Activated CD8-positive, alpha-beta memory T cell treated with anti-CD3 and anti-CD28 coated beads, Interleukin-2, amount 50 U/mL, for 1 hour (primary cell): Measurements from ENCODE around the gene DUSP5.

Experiments
- DNase-seq: peaks from one replicate; pipeline ENCODE4 v3.0.0-alpha.2; 2020; ENCODE audit errors: extremely low read depth

Gene DUSP5

DNA sequence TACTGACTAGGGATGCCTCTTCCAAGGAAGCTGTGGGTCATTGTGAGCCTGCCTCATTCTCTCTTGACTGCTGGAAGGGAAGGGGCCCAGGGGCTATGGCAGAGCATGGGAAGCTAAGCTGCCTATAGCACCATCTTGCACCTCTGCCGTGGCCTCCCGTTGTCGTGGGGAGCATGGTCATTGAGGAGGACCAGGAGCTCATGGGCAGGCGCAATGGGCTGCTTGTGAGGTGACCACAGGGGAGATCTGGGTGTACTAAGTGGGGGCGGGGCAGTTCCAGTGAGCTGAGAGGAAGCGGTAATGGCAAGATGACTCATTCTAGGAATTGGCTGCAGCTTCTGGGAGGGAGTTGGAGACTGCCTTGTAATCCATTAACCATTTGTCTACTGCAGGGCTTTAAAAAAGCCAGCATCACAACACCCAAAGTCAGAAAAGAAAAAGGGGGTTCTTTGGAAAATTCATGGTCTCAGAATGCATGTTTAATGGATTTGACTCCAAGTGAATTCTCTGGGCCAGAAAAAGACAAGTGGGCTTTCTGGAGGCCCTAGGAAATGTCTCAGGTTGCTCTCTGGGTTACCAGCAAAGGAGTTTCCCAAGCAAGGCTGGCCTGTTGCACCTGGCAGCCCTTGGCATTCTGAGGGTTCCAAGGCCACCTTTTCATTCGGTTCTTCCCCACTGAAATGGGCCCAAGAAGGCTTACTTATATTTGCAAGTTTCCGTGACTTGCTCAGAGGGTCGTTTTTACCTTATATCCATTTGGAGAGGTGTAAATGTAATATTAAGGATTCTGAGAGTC, 3.6 kb downstream of the DUSP5 start:
- DNase-seq = no peak

DNA sequence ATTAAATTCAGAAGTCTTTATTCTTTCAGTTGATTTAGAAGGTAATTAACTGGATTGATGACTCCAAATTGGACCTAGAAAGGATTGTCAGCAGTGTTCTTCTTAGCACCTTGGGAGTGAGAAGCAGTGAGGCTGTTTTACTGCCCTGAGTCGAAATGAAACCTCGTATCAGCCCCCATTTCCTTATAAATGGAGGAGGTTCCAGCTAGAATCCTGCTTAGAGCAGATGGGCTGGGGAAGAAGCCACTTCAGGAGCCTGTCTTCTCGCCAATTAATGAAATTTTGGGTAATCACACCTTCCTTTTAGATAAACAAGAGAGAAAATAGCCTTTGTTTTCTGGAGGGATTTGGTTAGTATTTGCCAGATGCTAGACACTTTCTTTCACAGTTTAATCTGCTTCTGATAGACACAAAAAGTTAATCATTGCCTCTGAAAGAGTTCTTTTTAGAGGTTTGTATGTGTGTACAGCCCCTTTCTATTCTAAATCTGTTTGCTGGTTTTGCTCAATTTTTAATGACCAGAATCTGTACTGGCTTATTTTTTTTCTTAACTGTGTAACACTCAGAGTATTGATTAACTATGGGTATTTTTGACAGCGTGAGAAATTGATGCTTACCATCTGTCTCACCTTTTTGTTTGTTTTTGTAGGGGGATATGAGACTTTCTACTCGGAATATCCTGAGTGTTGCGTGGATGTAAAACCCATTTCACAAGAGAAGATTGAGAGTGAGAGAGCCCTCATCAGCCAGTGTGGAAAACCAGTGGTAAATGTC, 4.6 kb downstream of the DUSP5 start:
- no peak for DNase-seq

DNA sequence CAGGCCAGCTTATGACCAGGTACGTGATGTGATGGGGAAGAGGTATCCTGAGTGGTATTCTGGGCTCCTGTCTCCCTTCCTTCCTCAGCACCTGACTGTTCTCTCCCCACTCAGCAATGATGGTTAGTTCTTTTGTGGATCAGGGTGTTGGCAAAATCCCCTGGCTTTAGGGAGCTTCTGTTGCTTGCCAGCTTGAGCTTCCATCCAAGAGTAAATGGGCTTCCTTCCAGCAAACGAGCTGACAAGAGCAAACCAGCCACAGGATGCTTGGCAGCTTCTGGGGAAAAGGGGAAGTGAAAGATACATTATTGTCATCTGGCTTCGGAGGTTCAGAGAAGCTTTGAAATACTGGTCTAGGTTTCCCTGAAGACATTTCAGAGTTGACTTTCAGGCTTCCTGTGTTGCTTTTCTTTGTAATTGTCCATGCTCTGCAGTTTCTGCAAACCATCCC, 5.2 kb downstream of the DUSP5 start:
- no peak for DNase-seq

DNA sequence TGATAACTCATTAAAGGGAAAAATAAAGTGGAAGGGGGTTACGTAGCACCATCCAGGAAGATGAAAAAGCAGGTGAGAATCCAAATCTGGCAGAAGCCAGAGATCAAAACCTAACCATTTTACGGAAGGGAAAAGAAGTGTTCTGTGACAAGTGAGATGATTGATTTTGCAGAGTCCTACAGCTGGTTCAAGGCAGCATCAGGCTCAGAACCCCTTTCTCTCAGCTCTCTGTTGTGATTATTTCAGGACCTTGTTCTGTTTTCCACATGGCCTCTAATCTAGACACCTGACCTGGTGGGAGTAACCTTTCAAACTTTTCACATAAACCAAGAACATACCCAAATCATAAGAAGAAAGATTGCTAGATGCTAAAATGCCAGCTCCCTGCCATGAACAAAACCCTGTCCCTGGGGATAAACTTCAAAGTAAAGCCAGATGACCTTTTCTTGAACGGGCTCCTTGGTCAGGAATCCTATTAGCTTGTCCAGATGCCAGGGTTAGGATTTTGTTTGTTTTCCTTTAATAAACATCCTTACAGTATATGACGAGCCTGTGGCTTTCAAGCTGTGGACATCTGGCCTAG, 5.9 kb downstream of the DUSP5 start:
- DNase-seq = no peak

DNA sequence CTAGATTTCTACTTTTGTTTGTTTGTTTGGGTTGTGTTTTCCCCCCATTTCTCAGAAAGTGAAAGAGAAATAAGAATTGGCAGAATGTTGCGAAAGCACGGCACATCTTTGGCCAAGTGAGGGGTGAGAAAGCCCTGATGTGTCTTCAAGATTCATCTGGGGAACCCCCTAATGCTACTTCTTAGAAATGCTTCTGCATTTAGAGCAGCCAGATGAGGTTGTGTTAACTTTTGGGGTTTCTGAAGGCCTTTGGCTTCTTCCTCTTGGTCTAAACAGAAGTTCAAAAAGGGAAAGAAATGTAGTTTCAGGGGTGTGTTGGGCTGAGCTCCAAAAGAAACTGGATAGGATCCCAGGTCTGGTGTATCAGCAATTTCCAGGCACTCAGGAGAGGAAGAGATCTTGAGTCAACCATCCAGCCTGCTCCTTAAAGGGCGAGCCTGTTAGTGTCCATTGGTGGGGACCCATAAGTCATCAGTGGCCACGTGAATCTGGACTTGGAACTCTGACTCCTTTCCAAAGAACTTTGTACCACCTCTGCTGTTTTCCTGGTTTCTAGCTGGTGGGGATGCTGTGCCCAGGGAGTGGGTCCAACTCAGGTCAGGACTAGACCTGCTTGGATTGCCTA, 6.5 kb downstream of the DUSP5 start:
- no peak for DNase-seq

DNA sequence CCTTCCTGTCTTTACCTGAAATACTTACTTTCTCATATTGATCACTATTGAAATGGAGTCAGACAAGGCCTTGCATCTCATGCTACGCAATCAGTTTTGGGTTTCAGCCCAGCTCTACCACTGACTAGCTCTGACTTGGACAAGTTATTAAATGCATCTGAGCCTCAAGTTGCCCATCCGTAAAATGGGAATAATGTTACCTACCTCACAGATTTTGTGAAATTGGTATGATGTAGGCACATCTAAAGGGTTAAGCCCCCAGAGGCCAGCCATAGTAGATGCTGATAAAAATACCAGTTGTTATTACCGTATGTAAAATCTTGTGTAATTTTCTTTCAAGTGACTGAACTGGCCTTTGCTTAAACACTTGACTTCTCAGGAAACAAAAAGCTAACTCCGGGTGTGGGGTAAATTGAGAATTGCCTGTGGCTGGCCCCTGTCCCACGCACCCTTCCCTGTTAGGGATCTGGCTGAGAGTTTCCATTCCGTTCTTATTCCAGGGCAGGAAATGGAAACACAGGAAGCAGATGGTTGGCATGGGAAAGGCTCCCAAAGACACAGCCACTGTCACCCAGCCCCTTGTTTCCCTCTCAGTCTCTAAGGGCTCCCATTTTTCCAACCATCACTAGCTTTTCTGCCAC, 7.5 kb downstream of the DUSP5 start:
- DNase-seq = no peak

DNA sequence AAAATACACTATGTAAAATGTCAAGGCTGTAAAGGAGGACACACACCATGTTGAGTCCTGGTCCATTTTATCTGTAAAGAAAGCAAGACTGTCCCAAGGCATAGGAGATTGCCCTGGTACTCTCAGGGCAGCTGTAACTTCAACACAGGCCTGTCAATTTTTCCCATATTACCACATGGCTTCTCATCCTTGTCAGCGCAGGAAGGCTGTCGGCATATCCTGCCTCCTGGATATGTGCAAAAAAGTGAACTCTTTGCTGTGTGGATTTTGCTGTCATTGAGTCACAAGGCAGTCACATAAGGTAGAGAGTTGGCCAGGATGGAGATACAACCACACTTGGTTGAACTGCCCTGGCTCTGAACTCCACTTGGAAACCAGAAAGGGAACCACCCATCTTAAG, 8.7 kb downstream of the DUSP5 start:
- DNase-seq = no peak

DNA sequence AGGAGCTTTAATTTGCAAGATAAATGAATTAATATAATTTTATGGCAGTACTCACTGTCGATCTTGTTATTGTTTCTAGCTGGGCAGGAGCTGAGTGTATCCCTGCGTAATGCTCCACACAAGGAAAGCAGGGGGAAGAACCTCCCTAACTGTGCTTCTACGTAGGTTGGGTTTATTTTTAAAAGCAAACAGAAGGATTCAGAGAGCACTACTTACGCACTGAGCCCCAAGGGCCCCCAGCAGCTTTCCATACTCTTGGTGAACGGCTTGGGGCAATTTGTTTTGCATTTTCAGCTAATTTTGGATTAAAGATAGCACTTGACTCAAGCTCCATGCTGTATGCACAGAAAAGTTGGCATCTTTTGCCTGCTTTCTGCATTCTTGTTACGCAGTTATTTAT, 9.6 kb downstream of the DUSP5 start:
- no peak for DNase-seq

DNA sequence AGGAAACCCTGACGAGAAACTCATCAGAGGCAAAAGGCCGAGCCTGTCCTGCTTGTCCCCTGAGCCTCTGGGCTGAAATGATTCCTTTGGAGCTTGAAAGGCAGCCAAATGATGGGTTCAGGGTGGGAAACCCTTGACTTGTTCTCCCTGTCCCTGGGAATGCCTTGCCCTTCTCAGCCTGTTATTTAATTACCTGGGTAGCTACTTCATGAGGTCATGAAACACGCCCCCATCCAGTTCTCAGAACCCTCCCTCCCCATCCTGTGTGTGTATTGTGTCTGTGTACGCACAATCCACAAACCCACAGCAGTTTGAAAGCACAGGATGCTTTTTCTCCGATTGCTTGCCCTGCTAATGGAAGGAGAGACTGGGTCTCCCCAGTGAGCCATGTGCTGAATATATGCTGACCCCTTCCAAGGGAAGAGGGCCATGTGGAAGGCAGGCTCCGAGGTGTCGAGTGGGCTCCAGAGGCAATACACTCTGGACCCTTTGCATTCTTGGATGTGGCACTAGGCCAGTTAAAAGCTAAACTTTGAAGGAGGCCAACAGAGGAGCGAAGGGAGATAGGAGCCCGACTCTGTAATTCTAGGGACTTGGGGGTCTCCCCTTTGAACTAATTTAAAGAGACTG, 10.6 kb downstream of the DUSP5 start:
- no peak for DNase-seq

DNA sequence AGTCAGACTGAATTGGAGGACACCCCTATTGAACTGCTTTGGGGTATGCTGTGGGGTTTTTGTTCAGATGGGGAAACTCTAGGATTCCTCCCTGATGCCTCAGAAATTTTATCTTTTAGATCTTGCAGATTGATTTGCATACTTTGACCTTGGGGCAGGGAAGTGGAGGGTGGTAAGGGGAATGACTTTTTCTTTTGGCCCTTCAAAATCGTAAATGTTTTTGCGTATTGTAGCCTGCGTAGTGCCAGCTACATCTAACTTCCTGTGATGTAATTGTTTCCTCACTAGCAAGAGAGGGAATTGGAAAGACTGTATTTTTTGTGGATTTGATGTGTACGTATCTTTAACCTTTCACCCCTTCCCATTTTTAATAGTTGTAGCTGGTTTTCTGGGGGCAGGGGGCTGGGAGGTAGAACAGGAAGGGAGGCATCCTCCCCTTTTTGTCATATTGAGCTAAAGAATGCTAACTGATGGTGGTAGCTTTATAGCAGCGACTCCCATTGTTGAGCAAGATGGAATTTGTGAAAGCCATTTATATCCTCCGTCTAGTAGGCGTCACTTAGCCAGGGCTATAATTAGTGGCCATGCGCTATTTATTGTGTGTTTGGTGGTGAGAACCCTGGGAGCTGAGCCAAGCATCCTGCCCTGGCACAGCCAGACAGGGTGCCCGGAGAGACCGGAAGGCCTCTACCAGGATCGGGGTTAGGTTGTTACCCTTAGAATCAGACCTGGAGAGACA, 11.3 kb downstream of the DUSP5 start:
- no peak for DNase-seq

DNA sequence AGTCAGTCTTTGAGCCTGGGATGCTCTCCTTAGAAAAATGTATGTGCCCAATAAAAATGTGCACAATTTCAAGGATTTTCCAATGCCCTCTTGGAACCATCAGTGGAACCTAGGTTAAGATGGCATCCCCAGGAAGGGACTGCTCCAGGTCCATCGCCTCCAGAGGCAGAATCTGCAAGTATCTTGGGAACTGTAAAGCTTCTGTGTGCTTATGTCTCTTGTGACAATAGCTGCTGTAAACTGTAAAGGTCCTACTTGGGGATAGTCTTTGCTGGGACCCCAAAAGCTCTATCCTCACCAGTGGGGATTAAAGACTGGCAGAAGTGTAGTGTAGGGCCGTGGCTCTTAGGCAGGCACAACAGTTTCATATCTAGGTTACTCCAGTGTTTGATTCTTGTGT, 11.9 kb downstream of the DUSP5 start:
- DNase-seq = no peak

DNA sequence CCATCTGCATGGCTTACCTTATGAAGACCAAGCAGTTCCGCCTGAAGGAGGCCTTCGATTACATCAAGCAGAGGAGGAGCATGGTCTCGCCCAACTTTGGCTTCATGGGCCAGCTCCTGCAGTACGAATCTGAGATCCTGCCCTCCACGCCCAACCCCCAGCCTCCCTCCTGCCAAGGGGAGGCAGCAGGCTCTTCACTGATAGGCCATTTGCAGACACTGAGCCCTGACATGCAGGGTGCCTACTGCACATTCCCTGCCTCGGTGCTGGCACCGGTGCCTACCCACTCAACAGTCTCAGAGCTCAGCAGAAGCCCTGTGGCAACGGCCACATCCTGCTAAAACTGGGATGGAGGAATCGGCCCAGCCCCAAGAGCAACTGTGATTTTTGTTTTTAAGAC, 12.4 kb downstream of the DUSP5 start:
- DNase-seq = no peak

DNA sequence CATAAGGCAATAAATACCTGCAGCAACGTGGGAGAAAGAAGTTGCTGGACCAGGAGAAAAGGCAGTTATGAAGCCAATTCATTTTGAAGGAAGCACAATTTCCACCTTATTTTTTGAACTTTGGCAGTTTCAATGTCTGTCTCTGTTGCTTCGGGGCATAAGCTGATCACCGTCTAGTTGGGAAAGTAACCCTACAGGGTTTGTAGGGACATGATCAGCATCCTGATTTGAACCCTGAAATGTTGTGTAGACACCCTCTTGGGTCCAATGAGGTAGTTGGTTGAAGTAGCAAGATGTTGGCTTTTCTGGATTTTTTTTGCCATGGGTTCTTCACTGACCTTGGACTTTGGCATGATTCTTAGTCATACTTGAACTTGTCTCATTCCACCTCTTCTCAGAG, 13.0 kb downstream of the DUSP5 start:
- DNase-seq = no peak

DNA sequence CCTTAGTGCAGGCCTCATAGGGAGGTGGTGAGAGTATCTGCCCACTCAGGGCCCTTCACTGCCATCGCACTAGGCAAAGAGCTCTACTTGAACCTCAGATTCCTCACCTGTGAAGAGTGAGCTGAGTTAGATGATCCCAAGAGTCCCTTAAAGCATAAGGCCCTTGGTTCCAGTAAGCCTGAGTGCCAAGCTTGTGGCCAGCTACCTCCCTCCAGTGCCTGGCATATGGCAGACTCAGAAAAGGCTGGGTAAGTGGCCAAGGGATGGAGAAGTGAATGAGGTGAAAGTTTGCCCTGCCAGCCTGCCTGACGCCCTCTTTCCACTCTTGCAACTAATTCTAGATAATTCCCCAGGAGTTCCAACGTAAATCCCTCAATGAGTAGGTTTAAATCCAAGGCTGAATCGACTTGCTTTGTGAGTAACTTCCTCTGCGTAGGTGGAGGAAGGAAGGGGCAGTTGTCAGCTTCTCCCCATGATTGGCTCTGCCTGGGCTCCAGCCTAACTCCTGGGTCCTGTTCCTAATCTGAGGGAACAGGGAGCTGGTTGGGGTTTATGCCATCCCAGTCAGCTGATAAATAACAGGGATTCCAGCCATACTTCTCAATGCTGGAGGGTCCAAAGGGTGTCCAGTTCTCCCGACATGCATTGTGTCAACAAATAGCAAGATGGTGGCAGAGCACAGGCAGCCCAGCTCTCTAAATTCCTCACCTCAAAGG, 14.2 kb downstream of the DUSP5 start:
- no peak for DNase-seq

DNA sequence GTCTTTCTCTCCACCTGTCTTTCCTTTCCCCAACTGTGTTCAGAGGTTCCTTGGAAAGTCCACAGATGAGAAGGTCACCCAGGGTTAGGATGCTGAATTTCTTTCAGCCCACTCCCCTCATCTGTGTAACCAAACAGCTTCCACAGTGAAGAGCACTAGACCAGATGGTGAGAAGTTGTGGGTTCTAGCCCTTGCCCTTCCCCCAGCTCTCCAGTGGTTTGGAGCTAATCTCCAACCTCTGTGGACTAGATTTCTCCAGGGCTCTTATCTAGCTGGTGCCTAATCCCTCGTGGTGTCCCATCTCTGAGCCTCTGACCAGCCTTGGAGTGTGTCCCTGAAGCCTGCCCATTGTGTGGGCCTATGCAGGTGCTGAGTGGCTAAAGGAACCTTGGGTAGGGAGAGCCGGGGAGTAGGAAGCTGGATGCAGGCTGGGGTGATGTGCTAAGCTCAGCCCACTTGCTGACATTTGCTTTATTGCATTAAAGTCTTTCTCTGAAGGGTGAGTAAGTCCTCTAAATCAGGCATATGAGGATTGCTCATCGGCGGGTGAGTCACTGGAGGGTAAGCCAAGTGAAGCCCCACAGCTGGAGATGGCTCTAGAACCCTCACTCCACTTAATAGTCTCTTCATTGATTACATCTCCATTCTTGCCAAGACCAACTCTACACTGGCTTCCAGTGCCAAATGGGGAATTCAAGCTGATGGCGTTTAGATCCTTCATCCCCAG, 14.9 kb downstream of the DUSP5 start:
- DNase-seq = no peak

DNA sequence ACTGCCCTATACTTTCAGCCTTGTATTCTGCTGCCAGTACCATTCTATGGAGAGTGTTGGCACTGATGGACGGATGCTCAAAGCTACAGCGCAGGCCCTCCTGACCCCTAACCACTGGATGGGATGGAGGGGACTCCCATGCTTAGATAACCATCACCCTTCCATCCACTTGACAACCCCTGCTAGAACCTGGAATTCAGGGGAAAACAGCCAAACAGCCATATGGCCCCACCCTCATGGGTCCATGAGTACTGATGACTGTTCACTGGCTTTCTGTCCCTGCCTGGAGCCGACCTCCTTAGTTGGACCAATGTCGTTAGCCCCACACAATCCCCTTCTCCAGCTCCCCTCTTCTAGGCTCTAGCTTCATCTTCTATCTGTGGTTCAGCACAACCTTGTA, 16.2 kb downstream of the DUSP5 start:
- DNase-seq = no peak

DNA sequence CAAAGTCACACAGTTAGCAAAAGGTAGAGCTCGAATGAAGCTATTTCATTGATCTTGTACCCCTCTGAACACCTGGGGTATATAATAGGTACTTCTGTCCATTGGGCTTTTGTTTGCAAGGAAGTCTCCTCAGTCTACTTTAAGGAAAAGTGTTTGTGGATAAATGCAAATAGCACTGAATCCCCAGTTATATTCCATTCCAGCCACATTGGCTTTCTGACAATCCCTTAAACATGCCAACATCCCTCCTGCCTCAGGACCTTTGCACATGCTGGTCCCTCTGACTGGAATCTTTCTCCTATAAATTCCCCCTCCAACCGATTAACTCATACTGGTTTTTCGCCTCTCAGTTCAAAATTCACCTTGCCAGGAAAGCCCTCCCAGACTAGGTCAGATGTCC, 17.1 kb downstream of the DUSP5 start:
- no peak for DNase-seq

DNA sequence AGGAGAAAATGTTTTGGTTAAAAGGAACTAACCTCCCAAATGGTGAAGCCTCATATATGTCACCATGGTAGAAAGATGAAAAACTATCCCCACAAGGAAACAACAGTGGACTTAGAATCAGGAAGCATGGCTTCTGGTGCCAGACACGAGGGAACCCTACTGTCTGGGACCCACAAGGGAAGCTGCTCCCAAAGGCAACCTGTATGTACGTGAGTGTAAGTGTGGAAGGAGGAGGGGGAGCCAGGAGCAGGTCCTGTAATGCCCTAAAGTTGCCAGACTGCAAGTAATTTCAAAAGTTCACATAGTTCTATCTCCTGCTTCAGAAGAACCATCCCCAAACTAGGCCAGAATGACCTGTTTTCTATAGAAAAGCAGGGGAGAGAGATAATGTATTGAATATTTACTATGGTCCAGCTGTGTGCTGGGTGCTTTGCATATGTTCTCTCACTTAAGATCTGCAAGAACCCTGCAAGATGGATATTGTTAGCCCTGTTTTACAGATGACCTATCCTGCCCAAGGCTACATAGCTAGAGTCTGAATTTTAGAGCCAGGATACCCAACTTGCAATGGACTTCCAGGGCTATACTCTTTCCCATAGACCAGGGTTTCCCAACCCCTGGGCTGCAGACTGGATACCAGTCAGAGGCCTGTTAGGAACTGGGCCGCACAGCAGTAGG, 19.2 kb downstream of the DUSP5 start:
- no peak for DNase-seq
